BE2C (cell line): ENCODE data around the gene EEF1A1.
A peak's percentile ranks its signal among the peaks of the same experiment; 100 is the strongest.
"Not testable (repeated sequence)": the region's sequence is repeated elsewhere in the genome, so short reads cannot be mapped to it uniquely, and the experiment has no call there.

Source experiments
- DNase-seq: peaks from one replicate; pipeline ENCODE4 v3.0.0-alpha.2; 2020
- H3K27me3 ChIP-seq: fragments of 250-450 bp; sonication (Bioruptor Pico); 2 replicates; pipeline ENCODE4 v1.5.1; 2020; ENCODE audit warnings: mild to moderate bottlenecking
- H3K36me3 ChIP-seq: fragments of 250-450 bp; sonication (Bioruptor Pico); 2 replicates; pipeline ENCODE4 v1.5.1; 2020; ENCODE audit warnings: mild to moderate bottlenecking
- H3K4me1 ChIP-seq: fragments of 250-450 bp; sonication (Bioruptor Pico); 2 replicates; pipeline ENCODE4 v1.5.1; 2020
- H3K4me3 ChIP-seq: 2 replicates; pipeline ENCODE4 v1.5.1; 2011; ENCODE audit warnings: low read depth, low read length
- H3K9me3 ChIP-seq: fragments of 250-450 bp; sonication (Bioruptor Pico); 2 replicates; pipeline ENCODE4 v1.5.1; 2020
- CTCF ChIP-seq: IDR thresholded peaks from 2 replicates; pipeline ENCODE4 v1.5.1; 2012; ENCODE audit warnings: mild to moderate bottlenecking, low read depth, low read length

The EEF1A1 gene

GRCh38 chr6:73521351-73521985 lies 636 bp upstream of the EEF1A1 start:
- H3K4me1 ChIP-seq: peaks cover 4% of the 10 kb centered on the region
- H3K36me3 ChIP-seq: peaks cover 43% of the 10 kb centered on the region
- peak; percentile 84 for DNase-seq
- TF ChIP-seq CTCF: no peak
- peak overlapping the region; percentile 76 for H3K4me3 ChIP-seq
- no peaks in the 10 kb centered on the region for H3K9me3 ChIP-seq
- peaks cover 6% of the 10 kb centered on the region; the same call in 1 of the 2 replicates for H3K27me3 ChIP-seq

GRCh38 chr6:73519926-73520687 lies 725 bp downstream of the EEF1A1 start:
- DNase-seq: peak; percentile 68
- Histone ChIP-seq H3K27me3 (peaks cover 6% of the 10 kb centered on the region; the same call in 1 of the 2 replicates), H3K4me1 (peaks cover 4% of the 10 kb centered on the region), H3K9me3 (no peaks in the 10 kb centered on the region), H3K36me3 (peaks cover 57% of the 10 kb centered on the region), H3K4me3 (peak overlapping the region; percentile 99)
- TF ChIP-seq CTCF: no peak

GRCh38 chr6:73518982-73519881 lies 1.6 kb downstream of the EEF1A1 start:
- DNase-seq, H3K4me1 ChIP-seq, H3K27me3 ChIP-seq, H3K9me3 ChIP-seq: not testable (repeated sequence)
- Histone ChIP-seq H3K36me3 (peaks cover 62% of the 10 kb centered on the region), H3K4me3 (peak overlapping the region; percentile 99)

GRCh38 chr6:73518100-73518981 lies 2.5 kb downstream of the EEF1A1 start:
- H3K4me1 ChIP-seq, H3K9me3 ChIP-seq, DNase-seq: not testable (repeated sequence)
- H3K27me3 ChIP-seq: peaks cover 10% of the 10 kb centered on the region; the same call in 1 of the 2 replicates
- H3K36me3 ChIP-seq: peaks cover 67% of the 10 kb centered on the region
- peak overlapping the region; percentile 99 for H3K4me3 ChIP-seq

GRCh38 chr6:73516514-73517489 lies 4.0 kb downstream of the EEF1A1 start:
- peaks cover 70% of the 10 kb centered on the region for H3K36me3 ChIP-seq
- H3K4me3 ChIP-seq: peak overlapping the region; percentile 20
- TF ChIP-seq CTCF: no peak
- H3K9me3 ChIP-seq: no peaks in the 10 kb centered on the region; the same call in 1 of the 2 replicates
- DNase-seq: no peak
- H3K4me1 ChIP-seq: no peaks in the 10 kb centered on the region
- H3K27me3 ChIP-seq: peaks cover 10% of the 10 kb centered on the region; the same call in 1 of the 2 replicates

GRCh38 chr6:73515204-73515655 lies 5.6 kb downstream of the EEF1A1 start:
- no peaks in the 10 kb centered on the region; the same call in 1 of the 2 replicates for H3K9me3 ChIP-seq
- no peak for DNase-seq
- H3K27me3 ChIP-seq: peaks cover 10% of the 10 kb centered on the region; the same call in 1 of the 2 replicates
- H3K4me1 ChIP-seq: no peaks in the 10 kb centered on the region
- no peak overlapping the region for H3K4me3 ChIP-seq
- TF ChIP-seq CTCF: no peak
- H3K36me3 ChIP-seq: peaks cover 64% of the 10 kb centered on the region
